HG02970 (cell line): ENCODE measurements around the gene ABCC11.

Source experiments
- ATAC-seq: cut with Tn5 transposase; IDR thresholded peaks from one replicate; pipeline ENCODE4 v1.9.1; 2021; ENCODE audit warnings: mild to moderate bottlenecking, moderate library complexity, moderate number of reproducible peaks; ENCODE audit not compliant: unreplicated experiment, low FRiP score

ABCC11 gene

DNA sequence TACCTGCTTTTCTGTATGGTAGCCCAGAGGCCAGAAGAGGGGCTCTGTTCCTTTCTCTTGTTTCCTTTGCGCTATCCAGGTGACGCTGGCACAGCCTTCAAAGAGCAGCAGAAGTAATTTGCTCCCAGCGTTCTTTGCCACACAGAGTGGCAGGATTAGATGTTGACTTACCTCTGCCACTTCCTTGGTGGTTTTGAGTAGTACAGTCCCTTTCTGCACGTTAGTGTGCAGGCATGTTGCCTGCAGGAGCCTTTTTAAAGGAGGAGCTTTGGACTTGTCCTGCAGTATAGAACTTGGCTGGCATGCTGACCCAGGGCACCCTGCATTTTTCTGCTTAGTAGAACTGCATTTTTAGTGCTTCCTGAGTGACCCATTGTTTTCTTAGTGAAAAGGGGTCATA, at the start of gene ABCC11:
Gene ABCC11, minus strand, starts transcription at position 229 of the 400 bp plus-strand sequence. CDS start 15,618 bp downstream, outside the sequence.
- ATAC-seq: no peak

- no peak for ATAC-seq
Observed at GRCh38 chr16:48295488-48296281, 48.3 kb upstream of the ABCC11 start.

DNA sequence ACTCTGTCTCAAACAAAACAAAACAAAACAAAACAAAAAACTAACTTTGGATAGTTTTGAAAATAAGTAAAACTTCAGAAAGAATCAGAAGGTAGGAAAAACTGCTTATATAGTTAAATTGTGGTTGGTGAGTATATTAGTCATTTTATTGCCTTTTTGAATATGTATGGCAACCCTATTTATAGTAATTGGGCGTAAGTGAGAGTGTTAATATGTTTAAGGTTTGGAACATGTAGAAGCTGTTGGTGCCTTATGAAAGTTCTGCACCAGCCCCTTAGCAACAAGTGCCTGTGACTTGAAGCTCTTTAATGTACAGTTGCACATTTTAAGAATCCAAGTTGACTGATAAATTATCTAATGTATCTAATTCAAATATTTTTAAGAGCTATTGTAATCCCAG, 47.4 kb upstream of the ABCC11 start:
- ATAC-seq: no peak

GRCh38 chr16:48292452-48292851, 45.1 kb upstream of the ABCC11 start:
- ATAC-seq: no peak

DNA sequence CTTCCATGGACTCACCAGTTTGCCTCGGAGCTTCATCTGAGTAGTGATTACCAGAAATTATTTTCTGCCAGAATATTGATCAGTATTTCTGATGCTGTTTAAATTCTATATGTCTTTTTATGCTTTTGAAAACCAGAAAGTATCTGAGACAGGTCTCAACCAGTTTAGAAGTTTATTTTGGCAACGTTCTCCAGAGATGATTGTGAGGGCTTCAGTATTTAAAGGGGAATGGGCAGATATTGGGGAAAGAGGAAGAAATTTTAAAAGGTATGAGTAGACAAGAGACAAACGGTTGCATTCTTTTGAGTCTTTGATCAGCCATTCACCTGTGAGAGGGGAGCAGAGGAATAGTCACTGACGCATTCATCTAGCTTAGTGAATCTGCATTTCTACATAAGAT, 44.4 kb upstream of the ABCC11 start:
- no peak for ATAC-seq

GRCh38 chr16:48291303-48291702, 44.0 kb upstream of the ABCC11 start:
- ATAC-seq: no peak

DNA sequence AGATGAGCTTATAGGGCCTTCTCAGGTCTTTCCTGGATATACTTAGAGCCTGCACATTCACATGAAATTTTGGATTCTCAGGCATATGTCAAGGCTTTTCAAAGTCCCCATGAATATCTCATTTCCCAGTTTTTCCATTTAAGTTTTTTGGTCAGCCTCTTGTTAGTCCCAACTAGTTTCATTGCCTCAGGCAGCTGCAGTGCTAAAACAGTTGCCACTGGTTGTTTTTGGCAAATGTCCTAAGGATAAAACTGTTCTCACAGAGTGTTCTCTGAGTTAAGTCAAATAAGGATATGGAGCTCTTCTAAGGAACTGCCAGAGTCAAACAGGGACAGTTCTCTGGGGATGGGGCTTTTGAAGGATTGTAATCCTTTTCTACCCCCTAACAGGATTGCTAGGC, 39.9 kb upstream of the ABCC11 start:
- no peak for ATAC-seq

DNA sequence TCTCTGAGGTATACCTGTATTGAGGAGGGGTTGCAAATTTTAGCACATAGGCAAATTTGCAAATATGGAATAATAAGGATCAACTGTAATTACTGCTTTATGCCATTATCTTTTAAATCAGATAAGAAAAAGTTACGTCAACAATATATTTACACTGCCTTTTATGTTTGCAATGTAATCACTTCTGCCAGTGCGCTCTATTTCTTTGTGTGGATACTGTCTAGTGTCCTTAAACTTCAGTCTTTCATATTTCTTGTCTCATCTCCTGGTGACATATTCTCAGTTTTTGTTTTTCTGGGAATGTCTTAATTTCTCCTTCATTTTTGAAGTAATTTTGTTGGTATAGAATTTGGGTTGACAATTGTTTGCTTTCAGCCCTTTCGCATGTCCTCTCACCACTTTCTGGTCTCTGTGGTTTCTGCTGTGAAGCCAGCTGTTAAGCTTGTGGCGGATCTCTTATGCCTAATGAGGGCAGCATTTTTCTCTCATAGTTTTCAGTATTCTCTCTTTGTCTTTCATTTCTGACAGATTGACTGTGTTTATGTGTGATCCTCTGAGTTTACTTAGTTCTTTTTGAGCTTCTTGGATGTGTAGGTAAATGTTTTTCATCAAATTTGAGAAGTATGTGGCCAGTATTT, 37.6 kb upstream of the ABCC11 start:
- ATAC-seq: no peak

GRCh38 chr16:48282636-48283263, 35.4 kb upstream of the ABCC11 start:
- no peak for ATAC-seq

GRCh38 chr16:48280546-48280945, 33.2 kb upstream of the ABCC11 start:
- no peak for ATAC-seq

GRCh38 chr16:48279199-48279598, 31.9 kb upstream of the ABCC11 start:
- no peak for ATAC-seq

GRCh38 chr16:48277158-48277557, 29.8 kb upstream of the ABCC11 start:
- ATAC-seq: no peak

- no peak for ATAC-seq
Observed at GRCh38 chr16:48276102-48276501, 28.8 kb upstream of the ABCC11 start.

DNA sequence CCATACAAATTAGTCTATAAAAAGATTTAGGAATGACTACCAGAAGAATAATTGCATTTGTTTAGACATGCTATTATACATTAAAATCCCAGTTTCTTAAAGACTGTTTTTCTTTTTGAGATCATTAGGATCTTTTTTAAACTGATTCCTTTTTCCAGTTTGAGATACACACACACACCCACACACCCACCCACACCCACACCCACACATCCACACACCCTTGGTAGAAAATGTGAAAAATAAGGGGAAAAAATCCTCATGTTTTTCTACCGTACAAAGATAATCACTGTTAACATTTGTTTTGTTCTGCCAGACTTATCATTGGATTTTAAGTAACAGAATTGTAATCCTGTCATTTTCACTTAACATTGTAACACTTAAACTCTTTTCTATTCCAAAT, 27.1 kb upstream of the ABCC11 start:
- ATAC-seq: no peak

DNA sequence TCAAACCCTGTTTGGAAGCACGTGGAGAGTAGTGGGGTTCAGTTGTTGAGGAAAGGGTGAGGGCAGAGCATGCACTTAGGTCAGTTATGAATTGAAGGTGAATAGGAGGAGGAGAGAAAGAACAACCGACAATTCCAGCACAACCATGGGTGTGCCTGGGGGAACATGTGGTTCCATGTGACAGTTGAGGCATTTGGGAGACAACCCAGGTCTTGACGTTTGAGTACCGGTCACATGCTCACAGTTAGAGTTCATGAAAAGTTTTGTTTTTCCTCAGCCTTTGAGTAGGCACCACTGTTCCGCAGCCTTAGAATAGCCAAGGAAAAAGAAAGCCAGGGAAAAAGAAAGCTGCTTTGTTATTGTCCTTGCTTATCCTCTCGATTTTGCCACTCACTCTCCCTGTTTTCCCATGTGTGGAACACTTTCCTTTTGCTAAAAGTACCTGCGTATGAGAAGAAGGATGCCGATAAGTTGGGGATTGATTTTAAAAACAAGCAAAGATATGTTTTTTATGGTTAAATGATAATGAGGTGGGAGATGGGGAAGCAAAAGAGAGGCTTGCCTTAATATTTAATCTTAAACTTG, 25.6 kb upstream of the ABCC11 start:
- no peak for ATAC-seq

- ATAC-seq: no peak
Observed at GRCh38 chr16:48271728-48272127, 24.4 kb upstream of the ABCC11 start.

DNA sequence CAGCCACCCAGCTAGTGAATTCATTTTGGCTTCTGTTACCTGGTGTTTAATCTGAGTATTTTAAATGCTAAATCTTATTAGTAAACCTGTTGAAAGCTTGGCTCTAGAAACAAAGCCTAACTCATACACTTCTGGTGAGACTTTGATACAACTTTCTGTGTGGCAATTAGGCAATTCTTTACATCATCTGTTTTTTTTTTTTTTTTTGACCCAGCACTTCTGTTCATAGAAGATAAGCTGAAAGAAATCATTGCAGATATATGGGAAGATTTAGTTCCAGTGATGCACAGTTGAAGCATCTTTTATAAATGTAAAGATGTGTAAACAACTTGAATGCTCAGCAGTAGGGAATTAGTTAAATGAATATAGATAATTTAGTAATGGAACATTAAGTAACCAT, 21.7 kb upstream of the ABCC11 start:
- ATAC-seq: no peak

- ATAC-seq: no peak
Observed at GRCh38 chr16:48262631-48263030, 15.3 kb upstream of the ABCC11 start.

DNA sequence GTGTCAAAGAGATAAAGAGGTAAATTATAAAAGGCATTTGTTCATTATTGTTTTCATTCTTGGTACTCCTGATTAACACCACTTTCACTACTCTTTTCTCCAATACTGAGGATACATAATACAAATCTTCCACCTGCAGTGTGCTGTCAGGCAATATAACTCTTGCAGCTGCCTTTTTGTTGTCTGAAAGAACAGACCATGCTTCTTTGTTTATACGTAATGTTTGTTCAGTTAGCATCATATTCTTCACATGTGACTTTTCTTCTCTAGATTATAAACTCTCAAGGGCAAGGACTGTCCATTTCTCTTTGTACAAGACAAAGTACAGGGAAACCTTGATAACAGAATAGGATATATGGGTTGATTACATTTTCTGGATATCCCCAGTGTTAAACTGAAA, 14.2 kb upstream of the ABCC11 start:
- no peak for ATAC-seq

DNA sequence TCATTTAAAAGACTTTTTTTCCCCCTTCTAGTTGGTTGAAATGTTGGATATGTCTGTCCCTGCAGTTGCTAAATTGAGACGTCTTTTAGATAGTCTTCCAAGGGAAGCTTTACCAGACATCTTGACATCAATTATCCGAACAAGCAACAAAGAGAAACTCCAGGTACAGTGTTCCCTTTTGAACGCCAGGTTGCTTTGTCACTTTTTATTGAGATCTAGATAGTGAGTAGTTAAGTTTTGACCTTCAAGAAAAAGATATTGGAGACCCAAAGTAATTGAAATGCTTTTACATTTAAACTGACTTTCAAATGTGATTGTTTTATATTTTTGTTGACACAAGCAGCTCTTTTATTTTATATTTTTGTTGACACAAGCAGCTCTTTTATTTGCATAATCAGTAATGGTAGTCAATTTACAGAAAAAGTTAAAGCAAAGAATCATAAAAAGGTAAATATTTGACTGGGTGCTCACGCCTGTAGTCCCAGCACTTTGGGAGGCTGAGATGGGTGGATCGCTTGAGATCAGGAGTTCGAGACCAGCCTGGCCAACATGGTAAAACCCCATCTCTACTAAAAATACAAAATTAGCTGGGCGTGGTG, 9.3 kb upstream of the ABCC11 start:
- no peak for ATAC-seq

DNA sequence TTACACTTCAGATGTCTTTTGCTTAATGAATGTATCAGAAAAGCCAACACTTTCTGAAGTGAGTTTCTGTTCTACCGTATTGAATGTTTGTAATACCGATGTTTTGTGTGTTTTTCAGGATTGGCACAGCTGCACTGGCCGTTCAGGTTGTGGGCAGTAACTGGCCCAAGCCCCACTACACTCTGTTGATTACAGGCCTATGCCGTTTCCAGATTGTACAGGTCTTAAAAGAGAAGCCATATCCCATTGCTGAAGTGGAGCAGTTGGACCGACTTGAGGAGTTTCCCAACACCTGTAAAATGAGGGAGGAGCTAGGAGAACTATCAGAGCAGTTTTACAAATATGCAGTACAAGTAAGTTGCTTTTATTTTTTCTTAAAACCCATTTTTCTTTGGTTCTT, 4.7 kb upstream of the ABCC11 start:
- no peak for ATAC-seq
